ENCODE results near the gene PER3.
"Not testable (repeated sequence)": the region's sequence is repeated elsewhere in the genome, so short reads cannot be mapped to it uniquely, and the experiment has no call there.

Gene PER3

DNA sequence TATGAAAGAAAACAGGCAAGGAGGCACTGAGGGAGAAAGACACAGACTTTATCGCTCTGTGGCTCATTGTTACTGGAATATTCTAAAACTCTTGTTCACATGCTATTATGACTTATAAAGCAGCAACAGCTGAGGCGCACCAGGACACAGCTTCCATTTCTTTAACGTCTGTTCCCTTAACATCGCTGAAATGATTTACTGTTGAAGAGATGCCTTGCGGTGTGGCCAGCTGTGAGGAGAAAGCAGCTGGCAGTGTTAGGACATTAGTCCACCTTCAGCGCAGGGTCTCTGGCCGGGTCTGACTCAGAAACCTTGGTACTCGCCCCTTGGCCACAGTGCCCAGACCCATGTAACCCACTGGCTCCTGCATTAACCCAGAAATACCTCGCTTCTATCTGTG, 3.1 kb upstream of the PER3 start:
- no peak for DNase-seq

DNA sequence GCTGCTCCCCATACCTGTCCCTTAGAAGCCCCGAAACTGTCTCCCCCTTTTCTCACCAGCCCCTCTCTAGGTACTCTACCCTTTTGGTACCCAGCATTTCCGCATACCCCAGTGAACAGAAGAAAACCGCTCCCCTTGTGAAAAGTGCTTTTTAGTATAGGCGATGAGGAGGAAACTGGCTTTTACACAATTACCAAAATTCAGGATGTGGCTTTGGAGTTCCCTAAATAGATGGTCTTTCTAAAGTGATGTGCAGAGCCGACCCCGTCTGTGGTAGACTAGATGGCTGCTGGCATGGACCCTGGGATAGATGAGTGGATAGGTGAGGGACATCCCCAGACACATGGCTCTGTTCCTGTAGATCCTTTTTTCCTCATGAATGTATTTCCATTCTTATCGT, 2.6 kb upstream of the PER3 start:
- DNase-seq = no peak

DNA sequence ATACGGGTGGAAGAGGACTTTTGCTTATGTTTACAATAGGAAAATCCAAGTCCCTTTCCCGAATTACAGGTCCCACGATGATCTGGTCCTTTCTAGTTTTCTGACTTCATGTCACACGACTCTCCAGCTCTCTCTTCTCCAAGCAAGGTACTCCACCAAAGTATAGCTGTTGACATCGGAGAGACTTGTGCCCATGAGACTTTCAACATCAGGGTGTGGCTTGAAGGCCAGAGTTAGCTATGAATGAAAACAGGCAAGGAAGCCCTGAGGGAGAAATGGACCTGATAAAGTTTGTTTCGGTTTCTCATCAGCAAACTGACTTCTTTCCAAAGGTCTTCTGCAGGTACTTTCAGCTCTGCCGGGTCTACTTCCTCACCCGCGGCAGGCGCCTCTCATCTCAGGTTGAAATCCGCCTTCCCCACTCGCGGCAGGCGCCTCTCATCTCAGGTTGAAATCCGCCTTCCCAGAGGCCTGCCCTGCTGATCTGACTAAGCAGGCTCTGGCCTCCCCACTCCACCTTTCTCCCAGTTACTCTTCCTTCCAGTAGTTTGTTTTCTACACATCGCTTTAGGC, 2.1 kb upstream of the PER3 start:
- DNase-seq = peak; percentile 8

DNA sequence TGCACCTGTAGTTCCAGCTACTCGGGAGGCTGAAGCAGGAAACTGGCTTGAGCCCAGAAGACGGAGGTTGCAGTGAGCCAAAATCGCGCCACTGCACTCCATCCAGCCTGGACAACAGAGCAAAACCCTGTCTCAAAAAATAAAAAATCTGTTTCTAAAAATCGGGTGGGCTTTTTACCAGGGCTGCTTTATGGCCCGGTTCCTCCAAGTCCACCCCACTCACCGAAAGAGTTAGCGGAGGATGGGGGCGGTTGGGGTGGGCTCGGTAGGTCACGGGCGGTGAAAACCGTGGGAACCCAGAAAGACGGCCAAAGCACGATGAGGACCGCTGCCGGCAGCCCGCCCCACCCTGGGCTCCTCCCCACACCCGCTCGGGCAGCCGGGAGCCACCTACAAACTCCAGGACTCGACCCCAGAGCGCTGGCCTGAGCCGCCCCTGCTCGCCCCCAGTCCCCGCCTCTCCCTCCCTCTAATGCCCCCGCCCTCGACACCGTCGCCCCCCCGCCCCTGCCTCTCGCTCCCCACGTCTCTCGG, 846 bp upstream of the PER3 start:
- peak; percentile 38 for DNase-seq

DNA sequence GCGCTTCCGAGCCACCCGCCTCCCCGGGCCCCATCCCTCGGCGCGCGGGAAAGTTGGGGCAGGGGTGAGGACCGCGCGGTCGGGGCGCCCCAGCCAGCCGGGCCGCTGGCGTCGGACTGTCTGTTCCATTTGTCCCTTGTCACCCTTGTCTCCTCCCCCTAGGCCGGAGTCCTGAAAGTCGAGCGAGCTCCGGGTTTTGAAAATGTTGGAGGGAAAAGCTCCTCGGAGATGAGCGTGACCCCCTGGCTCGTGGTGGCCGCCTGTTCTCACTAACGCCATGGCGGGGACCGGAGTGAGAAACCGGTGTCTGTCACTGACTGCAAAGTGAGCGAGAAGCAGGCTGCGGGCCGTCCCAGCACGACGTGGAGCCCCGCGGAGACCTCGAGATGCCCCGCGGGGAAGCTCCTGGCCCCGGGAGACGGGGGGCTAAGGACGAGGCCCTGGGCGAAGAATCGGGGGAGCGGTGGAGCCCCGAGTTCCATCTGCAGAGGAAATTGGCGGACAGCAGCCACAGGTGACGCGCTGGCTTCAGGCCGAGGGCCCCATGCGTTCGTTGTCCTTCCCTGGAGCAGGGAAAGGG, 491 bp downstream of the PER3 start:
- DNase-seq = no peak

DNA sequence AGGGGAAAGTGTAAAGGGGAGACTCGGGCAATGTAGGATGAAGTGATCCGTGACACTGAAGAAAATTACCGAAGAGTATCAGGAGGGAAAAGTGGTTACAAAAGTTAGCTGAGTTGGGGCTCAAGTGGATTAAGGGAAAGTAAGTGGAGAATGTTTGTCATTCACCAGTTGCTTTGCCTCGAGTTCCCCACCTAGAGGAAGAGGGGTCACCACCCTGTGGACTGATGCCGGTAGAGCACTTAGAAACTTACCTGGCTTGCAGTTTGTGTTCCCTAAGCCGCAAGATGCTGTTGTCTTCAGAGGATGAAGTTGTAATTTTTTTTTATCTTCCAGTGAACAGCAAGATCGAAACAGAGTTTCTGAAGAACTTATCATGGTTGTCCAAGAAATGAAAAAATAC, 1.0 kb downstream of the PER3 start:
- DNase-seq = no peak

DNA sequence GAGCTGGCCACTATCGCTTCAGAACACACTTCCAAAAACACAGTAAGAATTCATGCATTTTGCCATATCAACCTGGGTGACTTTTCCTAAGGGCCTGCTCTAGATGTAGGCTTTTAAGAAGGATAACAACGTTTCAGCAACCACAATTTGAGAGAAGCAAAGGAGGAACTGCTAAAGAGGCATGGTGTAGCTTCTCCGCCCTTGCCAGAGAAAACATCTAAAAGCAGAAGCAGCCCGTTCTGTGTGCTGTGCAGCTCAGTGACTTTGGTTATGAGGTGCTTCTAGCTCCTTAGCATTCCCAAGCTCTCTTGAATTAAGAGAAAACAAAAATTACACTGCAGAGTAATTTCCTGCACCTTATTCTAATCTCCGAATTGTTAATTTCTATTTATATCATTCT, 2.7 kb downstream of the PER3 start:
- DNase-seq = no peak

DNA sequence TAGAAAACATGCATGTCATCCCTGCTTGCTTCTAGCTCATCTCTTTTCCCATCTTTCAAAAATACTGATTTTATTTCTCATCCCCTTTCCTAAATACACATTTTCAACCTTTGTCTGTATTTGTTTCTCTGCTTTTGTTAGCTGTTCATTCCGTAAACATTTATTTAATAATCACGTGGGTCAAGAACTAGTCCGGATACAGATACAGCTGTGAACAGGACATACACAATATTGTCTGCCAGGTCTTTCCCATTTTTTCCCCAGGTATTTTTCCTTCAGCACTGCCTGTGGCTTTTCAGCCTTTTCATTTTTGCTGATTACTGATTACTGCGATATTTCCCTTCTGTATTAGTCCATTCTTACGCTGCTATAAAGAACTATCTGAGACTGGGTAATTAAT, 5.7 kb downstream of the PER3 start:
- no peak for DNase-seq

DNA sequence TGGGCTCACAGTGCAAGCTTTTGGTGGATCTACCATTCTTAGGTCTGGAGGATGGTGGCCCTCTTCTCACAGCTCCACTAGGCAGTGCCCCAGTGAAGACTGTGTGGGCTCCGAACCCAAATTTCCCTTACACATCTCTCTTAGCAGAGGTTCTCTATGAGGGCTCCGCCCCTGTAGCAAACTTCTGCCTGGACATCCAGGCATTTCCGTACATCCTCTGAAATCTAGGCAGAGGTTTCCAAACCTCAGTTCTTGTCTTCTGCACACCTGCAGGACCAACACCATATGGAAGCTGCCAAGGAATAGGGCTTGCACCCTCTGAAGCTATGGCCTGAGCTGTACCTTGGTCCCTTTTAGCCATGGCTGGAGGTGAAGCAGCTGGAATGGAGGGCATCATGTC, 6.9 kb downstream of the PER3 start:
- not testable (repeated sequence) for DNase-seq

DNA sequence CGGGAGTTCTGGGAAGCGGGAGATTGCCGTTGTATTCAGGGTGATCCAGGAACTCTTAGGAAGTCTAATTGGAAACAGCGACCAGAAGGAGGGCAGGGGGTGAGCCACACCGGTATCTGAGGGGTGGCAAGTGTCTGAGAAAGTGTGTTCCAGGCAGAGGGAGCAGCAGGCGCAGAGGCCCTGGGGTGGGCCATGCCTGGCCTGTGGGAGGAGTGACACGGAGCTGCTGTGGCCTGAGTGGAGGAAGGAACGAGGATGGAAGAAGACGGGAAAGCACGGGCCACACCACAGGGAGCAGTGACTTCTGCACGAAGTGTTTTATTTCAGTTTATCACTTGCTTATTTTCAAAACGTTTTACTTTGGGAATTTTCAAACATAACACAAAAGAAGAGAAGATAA, 11.3 kb downstream of the PER3 start:
- no peak for DNase-seq

DNA sequence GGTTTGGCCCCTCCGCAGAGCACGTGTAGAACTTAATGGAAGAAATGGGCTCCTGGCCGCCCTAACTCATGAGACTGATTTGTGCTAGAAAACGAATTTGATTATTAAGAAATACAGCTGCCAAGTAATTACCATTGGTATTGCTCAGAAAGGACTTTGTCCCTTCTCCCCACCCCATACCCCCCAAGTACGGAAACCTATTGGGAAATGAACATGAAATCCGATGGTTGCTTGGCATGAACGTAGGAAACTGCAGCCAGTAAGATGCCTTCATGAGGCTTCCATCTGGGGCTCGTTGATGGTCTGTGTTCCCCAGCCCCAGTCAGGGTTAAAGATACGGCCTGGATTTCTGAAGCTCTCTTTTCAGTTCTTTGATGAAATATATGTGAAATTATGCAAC, 21.4 kb downstream of the PER3 start:
- DNase-seq = no peak

DNA sequence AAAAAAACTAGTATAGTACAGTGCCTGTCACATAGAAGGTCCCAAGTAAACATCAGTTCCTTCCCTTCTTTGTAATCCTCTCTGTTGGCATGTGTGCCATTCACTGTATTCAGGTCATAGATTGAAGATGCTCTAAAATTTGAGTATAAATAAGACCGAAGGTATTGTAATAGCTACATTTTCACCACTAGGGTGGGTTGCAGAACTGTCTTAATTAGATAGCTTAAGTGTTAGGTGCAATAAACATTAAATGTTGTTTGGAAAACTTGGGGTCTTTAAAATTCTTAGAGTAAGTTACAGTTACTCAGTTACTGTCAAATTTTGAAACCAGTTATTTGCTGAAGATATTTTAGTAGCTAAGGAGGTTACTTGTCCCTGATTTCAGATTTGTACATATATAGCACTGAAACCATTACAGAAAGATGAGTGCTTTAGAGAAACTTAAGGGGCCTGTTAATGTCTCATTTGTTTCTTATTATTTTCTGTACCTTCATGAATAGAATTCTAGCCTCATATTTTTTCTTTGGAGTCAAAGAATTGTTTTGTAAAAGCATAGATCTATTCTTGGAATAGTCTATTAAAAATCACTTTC, 24.3 kb downstream of the PER3 start:
- peak; percentile 20 for DNase-seq

DNA sequence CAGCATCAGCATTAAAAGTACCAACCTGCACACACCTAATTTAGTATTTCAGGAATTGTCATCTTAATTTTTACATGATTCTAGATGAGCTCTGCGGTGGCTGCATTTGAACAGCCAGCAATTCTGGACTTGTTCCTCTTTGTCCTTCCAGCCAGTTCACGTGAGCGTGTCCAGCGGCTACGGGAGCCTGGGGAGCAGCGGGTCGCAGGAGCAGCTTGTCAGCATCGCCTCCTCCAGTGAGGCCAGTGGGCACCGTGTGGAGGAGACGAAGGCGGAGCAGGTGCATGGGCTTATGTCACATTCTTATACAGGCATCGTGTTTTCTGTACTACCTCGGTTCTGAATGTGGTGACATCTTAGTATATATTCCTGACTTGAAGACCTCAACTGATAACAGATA, 25.7 kb downstream of the PER3 start:
- DNase-seq = no peak

DNA sequence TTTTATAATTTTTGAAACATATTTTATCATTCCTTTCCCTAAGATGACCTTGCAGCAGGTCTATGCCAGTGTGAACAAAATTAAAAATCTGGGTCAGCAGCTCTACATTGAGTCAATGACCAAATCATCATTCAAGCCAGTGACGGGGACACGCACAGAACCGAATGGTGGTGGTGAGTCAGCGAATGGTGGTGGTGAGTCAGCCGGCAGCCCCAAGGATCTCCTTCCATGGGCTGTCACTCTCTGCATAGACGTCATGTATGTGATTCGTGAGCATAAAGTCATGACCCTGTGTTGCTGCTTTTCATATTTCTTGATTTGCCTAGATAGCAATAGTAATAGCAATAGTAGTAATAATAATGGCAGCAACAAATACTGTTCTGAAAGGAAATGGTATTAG, 26.3 kb downstream of the PER3 start:
- DNase-seq = peak; percentile 39

DNA sequence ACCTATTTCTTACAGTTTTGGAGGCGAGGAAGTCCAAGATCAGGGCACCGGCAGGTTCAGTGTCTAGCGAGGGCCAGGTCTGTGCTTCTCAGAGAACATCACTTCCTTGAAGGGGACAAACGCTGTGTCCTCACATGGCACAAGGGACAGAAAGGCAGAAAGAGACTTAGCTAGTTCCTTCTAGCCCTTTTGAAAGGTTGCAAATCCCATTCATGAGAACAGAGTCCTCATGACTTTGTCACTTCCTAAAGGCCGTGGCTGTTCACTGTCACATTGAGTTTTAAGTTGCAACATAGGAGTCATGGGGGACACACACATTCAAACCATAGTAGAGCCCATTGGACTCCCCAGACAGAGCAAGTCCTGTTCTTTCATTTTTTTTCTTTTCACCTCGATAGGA, 27.4 kb downstream of the PER3 start:
- no peak for DNase-seq

DNA sequence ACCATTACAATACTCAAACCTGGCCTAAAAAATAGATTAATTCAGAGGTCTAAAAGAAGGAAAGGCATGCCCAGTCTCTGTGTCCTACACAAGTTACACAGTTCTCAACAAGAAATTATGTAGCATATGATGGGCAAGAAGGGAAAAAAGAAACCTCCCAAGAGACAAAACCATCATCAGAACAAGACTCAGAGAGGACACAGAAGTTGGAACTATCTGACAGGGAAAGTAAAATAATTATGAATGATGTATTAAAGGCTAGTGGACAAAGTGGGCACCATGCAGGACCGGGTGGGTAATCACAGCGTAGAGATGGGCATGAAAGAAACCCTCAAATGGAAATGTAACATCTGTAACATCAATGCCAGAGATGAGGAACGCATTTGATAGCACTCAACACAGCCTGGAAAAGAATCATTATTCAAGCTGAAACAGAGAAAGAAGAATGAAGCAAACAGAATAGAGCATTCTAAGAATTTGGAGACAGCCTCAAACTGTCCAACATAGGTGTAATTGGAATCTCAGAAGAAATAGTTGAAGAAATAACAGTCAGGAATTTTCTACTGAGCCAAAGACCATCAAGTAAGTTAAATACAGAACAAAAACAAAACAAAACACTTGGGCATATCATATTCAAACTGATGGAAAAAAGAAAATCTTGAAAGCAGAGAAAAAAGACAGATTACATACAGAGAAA, 29.7 kb downstream of the PER3 start:
- no peak for DNase-seq

DNA sequence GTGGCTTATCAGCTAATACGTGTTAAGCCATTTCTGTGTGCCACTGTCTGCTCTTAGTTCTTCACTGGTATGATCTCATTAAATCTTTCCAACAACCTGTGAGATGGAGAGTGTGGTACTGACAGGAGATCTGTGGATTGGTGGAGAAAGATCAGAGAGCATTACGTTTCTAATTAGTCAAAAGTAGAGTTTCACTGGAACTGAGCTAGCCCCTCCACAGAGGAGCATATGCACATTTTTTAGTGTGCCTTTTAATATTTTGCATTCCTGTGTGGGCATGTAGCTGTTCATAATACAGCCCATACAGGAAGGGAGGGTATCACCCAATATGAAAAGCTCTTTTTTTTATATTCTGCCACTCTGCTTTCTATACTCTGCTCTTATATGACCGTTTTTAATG, 37.2 kb downstream of the PER3 start:
- no peak for DNase-seq

DNA sequence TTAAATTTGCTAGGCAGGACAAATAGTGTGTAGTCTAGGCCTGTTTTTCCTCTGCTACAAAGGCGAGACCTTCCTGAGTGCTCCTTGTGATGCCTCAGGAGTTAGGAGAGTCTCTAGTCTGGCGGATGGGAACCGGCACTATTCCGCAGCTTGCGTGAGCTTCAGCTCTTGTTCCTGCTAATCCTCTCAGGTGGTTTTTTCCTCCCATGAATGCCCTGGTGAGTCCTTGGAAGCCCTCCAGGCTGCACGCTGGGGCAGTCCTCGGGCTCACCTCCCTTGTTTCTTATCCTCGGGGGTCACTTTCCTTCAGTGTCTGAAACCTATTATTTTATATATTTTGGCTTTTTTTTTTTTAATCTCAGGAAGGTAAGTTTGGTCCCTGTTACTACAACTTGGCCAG, 40.6 kb downstream of the PER3 start:
- DNase-seq = no peak

DNA sequence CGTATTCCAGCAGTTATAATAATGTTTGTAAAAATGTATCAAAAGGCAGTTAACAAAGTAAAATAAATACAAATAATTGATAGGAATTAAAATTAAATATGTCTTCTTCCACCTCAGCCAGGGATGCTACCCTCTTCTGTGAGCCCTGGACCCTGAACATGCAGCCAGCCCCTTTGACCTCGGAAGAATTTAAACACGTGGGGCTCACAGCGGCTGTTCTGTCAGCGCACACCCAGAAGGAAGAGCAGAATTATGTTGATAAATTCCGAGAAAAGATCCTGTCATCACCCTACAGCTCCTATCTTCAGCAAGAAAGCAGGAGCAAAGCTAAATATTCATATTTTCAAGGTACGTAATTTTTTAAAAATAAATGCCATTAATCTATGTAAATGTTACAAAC, 42.3 kb downstream of the PER3 start:
- DNase-seq = no peak

DNA sequence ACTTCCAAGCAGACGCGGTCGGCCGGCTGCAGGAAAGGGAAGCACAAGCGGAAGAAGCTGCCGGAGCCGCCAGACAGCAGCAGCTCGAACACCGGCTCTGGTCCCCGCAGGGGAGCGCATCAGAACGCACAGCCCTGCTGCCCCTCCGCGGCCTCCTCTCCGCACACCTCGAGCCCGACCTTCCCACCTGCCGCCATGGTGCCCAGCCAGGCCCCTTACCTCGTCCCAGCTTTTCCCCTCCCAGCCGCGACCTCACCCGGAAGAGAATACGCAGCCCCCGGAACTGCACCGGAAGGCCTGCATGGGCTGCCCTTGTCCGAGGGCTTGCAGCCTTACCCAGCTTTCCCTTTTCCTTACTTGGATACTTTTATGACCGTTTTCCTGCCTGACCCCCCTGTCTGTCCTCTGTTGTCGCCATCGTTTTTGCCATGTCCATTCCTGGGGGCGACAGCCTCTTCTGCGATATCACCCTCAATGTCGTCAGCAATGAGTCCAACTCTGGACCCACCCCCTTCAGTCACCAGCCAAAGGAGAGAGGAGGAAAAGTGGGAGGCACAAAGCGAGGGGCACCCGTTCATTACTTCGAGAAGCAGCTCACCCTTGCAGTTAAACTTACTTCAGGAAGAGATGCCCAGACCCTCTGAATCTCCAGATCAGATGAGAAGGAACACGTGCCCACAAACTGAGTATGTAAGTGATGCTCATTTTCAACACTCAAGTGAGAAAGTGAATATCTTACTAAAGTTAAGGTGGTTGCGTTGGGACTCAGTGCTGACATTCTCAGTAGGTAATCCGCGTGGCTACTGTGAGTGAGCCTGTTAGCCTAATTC, 43.2 kb downstream of the PER3 start:
- DNase-seq = peak; percentile 27

DNA sequence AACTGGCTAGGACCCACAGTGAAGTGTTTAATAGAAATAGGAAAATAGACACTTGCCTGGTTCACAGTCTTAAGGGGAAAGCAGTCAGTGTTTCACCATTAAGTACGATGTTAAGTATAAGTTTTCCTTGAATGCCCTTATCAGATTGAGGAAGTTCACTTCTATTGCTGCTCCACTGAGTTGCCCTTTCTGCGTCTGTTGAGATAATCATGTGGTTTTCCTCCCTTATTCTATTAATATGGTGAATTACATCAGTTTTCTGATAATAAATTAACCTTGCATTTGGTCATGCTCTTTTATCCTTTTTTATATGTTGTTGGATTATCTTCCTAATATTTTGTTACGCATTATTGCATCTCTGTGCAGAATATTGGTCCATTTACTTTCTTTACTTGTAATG, 47.4 kb downstream of the PER3 start:
- no peak for DNase-seq

DNA sequence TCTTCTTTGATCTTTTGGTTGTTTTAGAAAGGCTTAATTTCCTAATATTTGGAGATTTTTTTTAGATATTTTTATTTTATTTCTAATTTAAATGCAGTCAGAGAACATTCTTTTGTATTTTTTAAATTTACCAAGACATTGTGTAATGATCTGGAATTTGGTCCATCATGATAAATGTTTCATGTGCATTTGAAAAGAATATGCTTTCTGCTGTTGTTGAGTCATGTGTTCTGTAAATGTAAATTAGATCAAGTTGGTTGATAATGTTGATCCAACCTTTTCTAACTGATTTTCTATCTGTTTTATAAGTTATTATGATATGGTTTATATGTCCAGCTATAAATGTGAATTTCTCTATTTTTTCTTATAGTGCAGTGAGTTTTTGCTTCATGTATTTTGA, 48.9 kb downstream of the PER3 start:
- no peak for DNase-seq

DNA sequence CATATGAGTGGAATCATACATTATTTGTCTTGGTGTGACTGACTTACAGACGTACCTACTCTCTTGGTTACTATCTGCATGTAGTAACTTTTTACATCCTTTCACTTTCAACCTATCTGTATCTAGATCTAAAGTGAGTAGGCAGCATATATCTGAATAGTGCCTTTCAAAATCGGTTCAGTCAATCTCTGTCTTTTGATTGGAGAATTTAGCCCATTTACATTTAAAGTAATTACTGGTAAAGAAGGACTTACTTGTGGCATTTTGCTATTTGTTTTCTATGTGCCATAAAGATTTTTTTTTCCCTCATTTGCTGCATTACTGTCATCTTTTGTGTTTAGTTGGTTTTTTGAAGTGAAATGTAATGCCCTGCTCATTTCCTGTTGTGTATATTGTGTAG, 54.6 kb downstream of the PER3 start:
- no peak for DNase-seq

Data from activated CD4-positive, alpha-beta T cell treated with anti-CD3 and anti-CD28 coated beads, Interleukin-2, Interleukin-6, amounts not matched to agents 100 ng/mL and 50 ng/mL, durations not matched to agents 16 hours and 8 hours (primary cell).